ENCODE data around the gene ZNRF3. TPM values are rescaled to one million over a fixed set of nuclear protein-coding genes. Genes with fewer than 3 reads are reported as not detected.

Gene ZNRF3
- polyA plus RNA-seq, 1 of the 3 experiments (the other 2 are of a cell fraction): 4.2 TPM

DNA sequence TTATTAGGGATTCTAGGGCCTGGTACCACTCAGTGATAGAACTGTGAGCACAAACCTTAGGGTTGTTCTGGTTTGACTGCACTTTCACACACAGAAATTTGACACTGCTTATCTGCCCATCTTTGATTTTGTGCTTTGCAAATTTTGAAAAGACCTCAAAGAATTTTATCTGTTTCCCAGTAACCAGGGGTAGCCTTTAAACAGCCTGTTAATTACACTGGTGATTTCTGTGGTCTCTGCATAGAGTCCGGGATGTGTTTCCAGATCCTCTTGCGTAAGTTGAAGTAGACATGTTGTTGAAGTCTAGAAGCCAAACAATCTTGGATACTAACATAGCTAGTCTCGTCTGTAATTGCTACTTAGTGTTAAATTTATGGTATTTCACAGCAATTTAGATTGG is 103.0 kb downstream of the ZNRF3 start:
- DNase-seq: no peak
- CTCF ChIA-PET: interaction anchor here (0.9 kb wide), 1 partner anchor 22 kb away, joined by 3 read pairs; no protein-coding TSS in a partner anchor
- Histone ChIP-seq H3K9ac (no peak overlapping the region), H3K27ac (ENCODE audit: low read depth in 2 of 2, low read length in 1 of 2) (no peak overlapping the region), H3K4me1 (ENCODE audit: control insufficient read depth in 1 of 2, insufficient read depth in 2 of 2, low read depth in 1 of 2, low read length in 1 of 2) (peaks cover 0 to 3% of the 10 kb centered on the region in 2 experiments; a peak in 1 of 4 replicates), H3K9me2 (no peaks in the 10 kb centered on the region), H3K4me2 (no peak overlapping the region), H4K20me1 (ENCODE audit: insufficient read depth) (no peaks in the 10 kb centered on the region), H3K36me3 (replicated peaks in 1 of 2; ENCODE audit: control insufficient read depth in 1 of 2, insufficient read depth in 2 of 2, low read length in 1 of 2) (peaks cover 5 to 13% of the 10 kb centered on the region in 2 experiments), H3K79me2 (ENCODE audit: insufficient read depth) (peaks cover 8% of the 10 kb centered on the region; the same call in 1 of the 2 replicates), H3K4me3 (ENCODE audit: low read depth in 2 of 2, low read length in 1 of 2) (no peak overlapping the region), H2AFZ (ENCODE audit: low read depth) (no peak overlapping the region), H3F3A (replicated peaks; ENCODE audit: insufficient read depth) (no peaks in the 10 kb centered on the region), H3K9me3 (peaks cover 5% of the 10 kb centered on the region; the same call in 1 of the 2 replicates), H3K27me3 (ENCODE audit: insufficient read depth) (no peaks in the 10 kb centered on the region)
- TF ChIP-seq, protein P1, sequence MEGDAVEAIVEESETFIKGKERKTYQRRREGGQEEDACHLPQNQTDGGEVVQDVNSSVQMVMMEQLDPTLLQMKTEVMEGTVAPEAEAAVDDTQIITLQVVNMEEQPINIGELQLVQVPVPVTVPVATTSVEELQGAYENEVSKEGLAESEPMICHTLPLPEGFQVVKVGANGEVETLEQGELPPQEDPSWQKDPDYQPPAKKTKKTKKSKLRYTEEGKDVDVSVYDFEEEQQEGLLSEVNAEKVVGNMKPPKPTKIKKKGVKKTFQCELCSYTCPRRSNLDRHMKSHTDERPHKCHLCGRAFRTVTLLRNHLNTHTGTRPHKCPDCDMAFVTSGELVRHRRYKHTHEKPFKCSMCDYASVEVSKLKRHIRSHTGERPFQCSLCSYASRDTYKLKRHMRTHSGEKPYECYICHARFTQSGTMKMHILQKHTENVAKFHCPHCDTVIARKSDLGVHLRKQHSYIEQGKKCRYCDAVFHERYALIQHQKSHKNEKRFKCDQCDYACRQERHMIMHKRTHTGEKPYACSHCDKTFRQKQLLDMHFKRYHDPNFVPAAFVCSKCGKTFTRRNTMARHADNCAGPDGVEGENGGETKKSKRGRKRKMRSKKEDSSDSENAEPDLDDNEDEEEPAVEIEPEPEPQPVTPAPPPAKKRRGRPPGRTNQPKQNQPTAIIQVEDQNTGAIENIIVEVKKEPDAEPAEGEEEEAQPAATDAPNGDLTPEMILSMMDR (IDR thresholded peaks at IDR 0.05): no peak
- TF ChIP-seq EZH2phosphoT487 (IDR thresholded peaks at IDR 0.05; ENCODE audit: borderline replicate concordance, low read depth) (no peak), MXI1 (IDR thresholded peaks at IDR 0.05; ENCODE audit: low read depth, low read length) (no peak), RCOR1 (IDR thresholded peaks at IDR 0.05; ENCODE audit: low read length) (no peak), RFX5 (IDR thresholded peaks at IDR 0.05; ENCODE audit: low read length) (no peak), JUND (IDR thresholded peaks at IDR 0.05) (no peak), EP300 (IDR thresholded peaks at IDR 0.05; ENCODE audit: borderline replicate concordance in 1 of 2, low read depth in 1 of 2, low read length in 1 of 2) (no peak), RXRA (IDR thresholded peaks at IDR 0.05; ENCODE audit: borderline replicate concordance, low read depth) (no peak)
- TF ChIP-seq, protein P2, sequence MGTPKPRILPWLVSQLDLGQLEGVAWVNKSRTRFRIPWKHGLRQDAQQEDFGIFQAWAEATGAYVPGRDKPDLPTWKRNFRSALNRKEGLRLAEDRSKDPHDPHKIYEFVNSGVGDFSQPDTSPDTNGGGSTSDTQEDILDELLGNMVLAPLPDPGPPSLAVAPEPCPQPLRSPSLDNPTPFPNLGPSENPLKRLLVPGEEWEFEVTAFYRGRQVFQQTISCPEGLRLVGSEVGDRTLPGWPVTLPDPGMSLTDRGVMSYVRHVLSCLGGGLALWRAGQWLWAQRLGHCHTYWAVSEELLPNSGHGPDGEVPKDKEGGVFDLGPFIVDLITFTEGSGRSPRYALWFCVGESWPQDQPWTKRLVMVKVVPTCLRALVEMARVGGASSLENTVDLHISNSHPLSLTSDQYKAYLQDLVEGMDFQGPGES (IDR thresholded peaks at IDR 0.05; ENCODE audit: low read depth, low read length): no peak
- TF ChIP-seq, protein P3, sequence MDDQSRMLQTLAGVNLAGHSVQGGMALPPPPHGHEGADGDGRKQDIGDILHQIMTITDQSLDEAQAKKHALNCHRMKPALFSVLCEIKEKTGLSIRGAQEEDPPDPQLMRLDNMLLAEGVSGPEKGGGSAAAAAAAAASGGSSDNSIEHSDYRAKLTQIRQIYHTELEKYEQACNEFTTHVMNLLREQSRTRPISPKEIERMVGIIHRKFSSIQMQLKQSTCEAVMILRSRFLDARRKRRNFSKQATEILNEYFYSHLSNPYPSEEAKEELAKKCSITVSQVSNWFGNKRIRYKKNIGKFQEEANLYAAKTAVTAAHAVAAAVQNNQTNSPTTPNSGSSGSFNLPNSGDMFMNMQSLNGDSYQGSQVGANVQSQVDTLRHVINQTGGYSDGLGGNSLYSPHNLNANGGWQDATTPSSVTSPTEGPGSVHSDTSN (IDR thresholded peaks at IDR 0.05): no peak
- TF ChIP-seq, protein P4, sequence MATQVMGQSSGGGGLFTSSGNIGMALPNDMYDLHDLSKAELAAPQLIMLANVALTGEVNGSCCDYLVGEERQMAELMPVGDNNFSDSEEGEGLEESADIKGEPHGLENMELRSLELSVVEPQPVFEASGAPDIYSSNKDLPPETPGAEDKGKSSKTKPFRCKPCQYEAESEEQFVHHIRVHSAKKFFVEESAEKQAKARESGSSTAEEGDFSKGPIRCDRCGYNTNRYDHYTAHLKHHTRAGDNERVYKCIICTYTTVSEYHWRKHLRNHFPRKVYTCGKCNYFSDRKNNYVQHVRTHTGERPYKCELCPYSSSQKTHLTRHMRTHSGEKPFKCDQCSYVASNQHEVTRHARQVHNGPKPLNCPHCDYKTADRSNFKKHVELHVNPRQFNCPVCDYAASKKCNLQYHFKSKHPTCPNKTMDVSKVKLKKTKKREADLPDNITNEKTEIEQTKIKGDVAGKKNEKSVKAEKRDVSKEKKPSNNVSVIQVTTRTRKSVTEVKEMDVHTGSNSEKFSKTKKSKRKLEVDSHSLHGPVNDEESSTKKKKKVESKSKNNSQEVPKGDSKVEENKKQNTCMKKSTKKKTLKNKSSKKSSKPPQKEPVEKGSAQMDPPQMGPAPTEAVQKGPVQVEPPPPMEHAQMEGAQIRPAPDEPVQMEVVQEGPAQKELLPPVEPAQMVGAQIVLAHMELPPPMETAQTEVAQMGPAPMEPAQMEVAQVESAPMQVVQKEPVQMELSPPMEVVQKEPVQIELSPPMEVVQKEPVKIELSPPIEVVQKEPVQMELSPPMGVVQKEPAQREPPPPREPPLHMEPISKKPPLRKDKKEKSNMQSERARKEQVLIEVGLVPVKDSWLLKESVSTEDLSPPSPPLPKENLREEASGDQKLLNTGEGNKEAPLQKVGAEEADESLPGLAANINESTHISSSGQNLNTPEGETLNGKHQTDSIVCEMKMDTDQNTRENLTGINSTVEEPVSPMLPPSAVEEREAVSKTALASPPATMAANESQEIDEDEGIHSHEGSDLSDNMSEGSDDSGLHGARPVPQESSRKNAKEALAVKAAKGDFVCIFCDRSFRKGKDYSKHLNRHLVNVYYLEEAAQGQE (IDR thresholded peaks at IDR 0.05; ENCODE audit: low read depth, low read length): no peak
- TF ChIP-seq, protein P5, sequence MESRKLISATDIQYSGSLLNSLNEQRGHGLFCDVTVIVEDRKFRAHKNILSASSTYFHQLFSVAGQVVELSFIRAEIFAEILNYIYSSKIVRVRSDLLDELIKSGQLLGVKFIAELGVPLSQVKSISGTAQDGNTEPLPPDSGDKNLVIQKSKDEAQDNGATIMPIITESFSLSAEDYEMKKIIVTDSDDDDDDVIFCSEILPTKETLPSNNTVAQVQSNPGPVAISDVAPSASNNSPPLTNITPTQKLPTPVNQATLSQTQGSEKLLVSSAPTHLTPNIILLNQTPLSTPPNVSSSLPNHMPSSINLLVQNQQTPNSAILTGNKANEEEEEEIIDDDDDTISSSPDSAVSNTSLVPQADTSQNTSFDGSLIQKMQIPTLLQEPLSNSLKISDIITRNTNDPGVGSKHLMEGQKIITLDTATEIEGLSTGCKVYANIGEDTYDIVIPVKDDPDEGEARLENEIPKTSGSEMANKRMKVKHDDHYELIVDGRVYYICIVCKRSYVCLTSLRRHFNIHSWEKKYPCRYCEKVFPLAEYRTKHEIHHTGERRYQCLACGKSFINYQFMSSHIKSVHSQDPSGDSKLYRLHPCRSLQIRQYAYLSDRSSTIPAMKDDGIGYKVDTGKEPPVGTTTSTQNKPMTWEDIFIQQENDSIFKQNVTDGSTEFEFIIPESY (IDR thresholded peaks at IDR 0.05; ENCODE audit: borderline replicate concordance, low read depth): no peak
- POLR2A ChIA-PET: no interaction called here
- WGBS (ENCODE audit: low lambda C conversion rate): 86% methylated on average over 3 of the region's 3 CpGs

Data from SK-N-SH (cell line).